SJCRH30 (cell line): ENCODE measurements around the gene SLAMF9. TPM values are rescaled to one million over a fixed set of nuclear protein-coding genes. Genes with fewer than 3 reads are reported as not detected.

Experiments
- DNase-seq, 2 experiments: peaks; one replicate each; pipeline ENCODE4 v3.0.0-alpha.2; 2015 to 2020
- H3K27ac ChIP-seq: fragments of 250-450 bp; sonication (Bioruptor Pico); 2 replicates; pipeline ENCODE4 v1.5.1; 2020; ENCODE audit warnings: mild to moderate bottlenecking, moderate library complexity
- H3K27me3 ChIP-seq: fragments of 250-450 bp; sonication (Bioruptor Pico); 2 replicates; pipeline ENCODE4 v1.5.1; 2020; ENCODE audit warnings: mild to moderate bottlenecking, moderate library complexity
- H3K36me3 ChIP-seq: fragments of 250-450 bp; sonication (Bioruptor Pico); 2 replicates; pipeline ENCODE4 v1.5.1; 2020; ENCODE audit warnings: mild to moderate bottlenecking, moderate library complexity
- H3K4me1 ChIP-seq: fragments of 250-450 bp; sonication (Bioruptor Pico); 2 replicates; pipeline ENCODE4 v1.5.1; 2020; ENCODE audit warnings: mild to moderate bottlenecking, moderate library complexity
- H3K4me3 ChIP-seq: fragments of 250-450 bp; sonication (Bioruptor Pico); 2 replicates; pipeline ENCODE4 v1.5.1; 2020; ENCODE audit warnings: mild to moderate bottlenecking, moderate library complexity
- H3K9me3 ChIP-seq: fragments of 250-450 bp; sonication (Bioruptor Pico); replicated peaks from 2 replicates; pipeline ENCODE4 v1.5.1; 2020; ENCODE audit warnings: mild to moderate bottlenecking, moderate library complexity
- total RNA-seq: library from RNA; depleted of rRNA; stranded (reverse); fragments of >200 nt; shearing (Covaris generic); gene quantifications from 2 replicates; pipeline ENCODE4 v1.2.3, GENCODE V29; 2014; rRNA removed

The SLAMF9 gene
- total RNA-seq, 1 experiment from 2014 or later: not detected

DNA sequence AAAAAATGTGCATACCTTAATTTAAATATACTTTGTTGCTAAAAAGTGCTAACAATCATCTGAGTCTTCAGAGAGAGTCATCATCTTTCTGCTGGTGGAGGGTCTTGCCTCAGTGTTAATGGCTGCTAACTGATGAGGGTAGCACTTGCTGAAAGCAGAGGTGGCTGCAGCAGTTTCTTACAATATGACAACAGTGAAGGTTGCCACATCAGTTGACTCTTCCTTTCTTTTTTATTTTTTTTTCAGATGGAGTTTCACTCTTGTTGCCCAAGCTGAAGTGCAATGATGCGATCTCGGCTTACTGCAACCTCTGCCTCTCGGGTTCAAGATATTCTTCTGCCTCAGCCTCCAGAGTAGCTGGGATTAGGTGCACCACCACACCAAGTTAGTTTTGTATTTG is 51.5 kb downstream of the SLAMF9 start:
- H3K4me3 ChIP-seq: no peak overlapping the region
- no peaks in the 10 kb centered on the region for H3K9me3 ChIP-seq
- no peak for DNase-seq
- no peaks in the 10 kb centered on the region for H3K27me3 ChIP-seq
- no peak overlapping the region for H3K27ac ChIP-seq
- no peaks in the 10 kb centered on the region for H3K36me3 ChIP-seq
- H3K4me1 ChIP-seq: no peaks in the 10 kb centered on the region

Other genes starting within 250 kb of the SLAMF9 start
- gene CRP, start 239.6 kb downstream of the SLAMF9 start, total RNA-seq: not detected in 2 replicates
- not detected in 2 replicates for gene DUSP23, start 173.3 kb downstream of the SLAMF9 start, total RNA-seq
- not detected in 2 replicates for gene FCRL6, start 151.9 kb downstream of the SLAMF9 start, total RNA-seq
- 0.05 TPM in 1 of 2 replicates, not detected in the other for gene SLAMF8, start 127.4 kb downstream of the SLAMF9 start, total RNA-seq
- not detected in 2 replicates for gene VSIG8, start 91.6 kb downstream of the SLAMF9 start, total RNA-seq
- gene CFAP45, start 54.1 kb downstream of the SLAMF9 start, total RNA-seq: 0.41 and 0.42 TPM in 2 replicates
- 82.6 and 85.4 TPM in 2 replicates for gene TAGLN2, start 28.7 kb downstream of the SLAMF9 start, total RNA-seq
- 0.06 and 0.08 TPM in 2 replicates for gene IGSF9, start 8.6 kb downstream of the SLAMF9 start, total RNA-seq
- gene PIGM, start 77.8 kb upstream of the SLAMF9 start, total RNA-seq: 5.0 and 6.3 TPM in 2 replicates
- 0.14 TPM in 1 of 2 replicates, not detected in the other for gene KCNJ10, start 115.9 kb upstream of the SLAMF9 start, total RNA-seq
- gene KCNJ9, start 127.3 kb upstream of the SLAMF9 start, total RNA-seq: not detected in 2 replicates
- 5.4 and 6.8 TPM in 2 replicates for gene IGSF8, start 144.4 kb upstream of the SLAMF9 start, total RNA-seq
- 40.2 and 44.2 TPM in 2 replicates for gene ATP1A2, start 161.5 kb upstream of the SLAMF9 start, total RNA-seq
- not detected in 2 replicates for gene ATP1A4, start 197.4 kb upstream of the SLAMF9 start, total RNA-seq
- gene CASQ1, start 236.3 kb upstream of the SLAMF9 start, total RNA-seq: 0.15 and 0.49 TPM in 2 replicates